CD4-positive, alpha-beta T cell treated with Interleukin-17A for 1 hour (primary cell): Measurements from ENCODE around the gene C4BPB.
"Not testable (repeated sequence)": the region's sequence is repeated elsewhere in the genome, so short reads cannot be mapped to it uniquely, and the experiment has no call there.

ENCODE experiments used
- DNase-seq: peaks from one replicate; pipeline ENCODE4 v3.0.0-alpha.2; 2020

The C4BPB gene

GRCh38 chr1:207088701-207089626, at the start of gene C4BPB:
TSS of gene C4BPB (plus strand) at chr1:207088860. CDS start at chr1:207089532, 672 bp downstream.
- DNase-seq, result peak; percentile 20

DNA sequence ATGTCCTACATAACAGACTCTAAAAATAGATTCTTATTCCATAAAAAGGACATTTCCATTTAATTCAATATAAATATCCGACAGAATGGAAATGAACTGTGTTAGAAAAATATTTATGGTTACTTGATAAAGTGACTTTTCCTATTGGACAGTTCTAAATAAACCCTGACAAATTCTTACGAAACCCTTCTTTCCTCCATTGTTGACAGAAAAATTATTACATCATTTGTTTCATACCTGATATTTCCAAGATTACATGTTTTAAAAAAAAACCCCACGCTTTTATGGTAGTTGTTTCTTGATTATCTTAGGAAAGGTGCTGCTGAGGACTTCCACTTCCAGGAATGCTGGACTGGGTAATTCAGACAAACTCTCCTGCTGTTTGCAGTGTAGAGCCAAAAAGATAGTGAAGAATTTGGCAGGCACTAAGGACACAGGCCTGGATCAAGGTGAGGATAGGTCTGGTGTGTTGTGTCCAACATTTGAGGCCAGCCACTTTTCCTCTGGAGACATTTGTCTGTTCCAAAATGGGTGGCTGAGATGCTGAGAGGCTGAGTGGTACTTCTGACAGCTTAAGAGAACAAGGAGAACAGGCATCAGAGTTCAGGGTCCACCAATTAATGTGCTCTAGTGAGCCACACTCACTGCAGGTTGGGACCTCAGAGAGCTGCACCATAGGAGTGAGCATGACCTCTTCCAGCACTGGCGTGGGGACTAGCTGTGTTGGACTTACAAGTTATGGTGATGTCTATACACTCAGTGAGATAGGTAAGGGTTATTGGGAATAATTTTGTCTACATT, 49.1 kb upstream of the C4BPB start:
- no peak for DNase-seq

GRCh38 chr1:207040181-207040533, 48.5 kb upstream of the C4BPB start:
- no peak for DNase-seq

DNA sequence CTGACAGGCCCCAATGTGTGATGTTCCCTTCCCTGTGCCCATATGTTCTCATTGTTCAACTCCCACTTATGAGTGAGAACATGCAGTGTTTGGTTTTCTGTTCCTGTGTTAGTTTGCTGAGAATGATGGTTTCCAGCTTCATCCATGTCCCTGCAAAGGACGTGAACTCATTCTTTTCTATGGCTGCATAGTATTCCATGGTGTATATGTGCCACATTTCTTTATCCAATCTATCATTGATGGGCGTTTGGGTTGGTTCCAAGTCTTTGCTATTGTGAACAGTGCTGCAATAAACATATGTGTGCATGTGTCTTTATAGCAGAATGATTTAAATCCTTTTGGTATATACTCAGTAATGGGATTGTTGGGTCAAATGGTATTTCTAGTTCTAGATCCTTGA, 47.3 kb upstream of the C4BPB start:
- not testable (repeated sequence) for DNase-seq

DNA sequence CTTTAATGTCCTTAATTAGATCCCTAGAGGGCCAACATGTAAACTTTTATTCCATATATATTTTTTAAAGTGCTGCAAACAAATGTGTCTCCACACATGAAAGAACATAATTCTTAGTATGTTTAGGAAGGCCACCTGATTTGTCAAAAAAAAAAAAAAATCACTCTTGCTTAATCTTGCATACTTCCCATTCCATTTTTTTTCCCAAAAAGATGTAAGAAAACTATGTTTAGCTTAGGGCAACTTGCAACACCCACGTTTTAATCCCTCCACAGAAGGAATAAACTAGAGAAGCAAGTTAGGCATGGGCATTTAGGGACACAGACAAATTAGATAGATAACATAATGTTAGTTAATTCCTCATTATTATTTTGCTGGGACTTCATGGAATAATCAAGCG, 43.2 kb upstream of the C4BPB start:
- no peak for DNase-seq

- no peak for DNase-seq
Observed at GRCh38 chr1:207047505-207047904, 41.2 kb upstream of the C4BPB start.

DNA sequence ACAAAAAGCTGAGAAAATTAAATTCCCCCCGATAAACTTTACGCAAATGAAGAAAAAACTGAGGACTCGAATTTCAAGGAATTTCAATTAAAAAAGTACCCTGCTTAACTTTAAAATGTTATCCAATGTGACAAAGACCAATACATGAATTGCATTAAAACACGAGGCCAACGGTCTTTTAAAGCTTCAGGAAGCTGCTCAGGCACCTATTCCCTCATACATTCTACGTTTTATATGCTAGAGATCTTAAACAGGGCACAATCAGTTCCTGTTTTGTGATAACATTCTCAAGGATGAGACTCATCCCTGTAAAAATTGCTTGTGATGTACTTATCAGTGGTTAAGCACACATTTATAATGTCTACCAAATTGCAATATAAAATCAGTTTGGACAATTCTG, 40.6 kb upstream of the C4BPB start:
- no peak for DNase-seq

GRCh38 chr1:207049054-207049453, 39.6 kb upstream of the C4BPB start:
- DNase-seq, result no peak

DNA sequence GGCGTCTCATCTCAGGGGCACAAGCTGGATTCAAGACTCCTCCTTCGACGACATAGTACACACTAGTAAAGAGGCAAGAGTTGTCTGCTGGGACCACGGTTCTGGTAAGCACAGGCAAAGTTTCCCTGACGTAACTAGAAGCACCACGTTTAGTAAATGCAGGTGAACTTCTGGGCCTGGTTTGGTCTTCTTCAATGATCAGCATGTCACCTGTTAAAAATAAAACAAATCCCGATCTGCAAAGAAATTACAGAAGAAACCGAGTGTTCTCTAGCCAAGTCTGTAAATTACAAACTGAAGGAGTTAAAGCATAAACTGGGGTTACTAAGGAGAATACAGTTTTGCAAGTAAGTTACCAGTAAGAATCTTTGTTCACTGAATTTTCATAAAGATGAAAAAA, 39.1 kb upstream of the C4BPB start:
- DNase-seq, result no peak

- DNase-seq, result peak; percentile 75
Observed at GRCh38 chr1:207049974-207050391, 38.7 kb upstream of the C4BPB start.

DNA sequence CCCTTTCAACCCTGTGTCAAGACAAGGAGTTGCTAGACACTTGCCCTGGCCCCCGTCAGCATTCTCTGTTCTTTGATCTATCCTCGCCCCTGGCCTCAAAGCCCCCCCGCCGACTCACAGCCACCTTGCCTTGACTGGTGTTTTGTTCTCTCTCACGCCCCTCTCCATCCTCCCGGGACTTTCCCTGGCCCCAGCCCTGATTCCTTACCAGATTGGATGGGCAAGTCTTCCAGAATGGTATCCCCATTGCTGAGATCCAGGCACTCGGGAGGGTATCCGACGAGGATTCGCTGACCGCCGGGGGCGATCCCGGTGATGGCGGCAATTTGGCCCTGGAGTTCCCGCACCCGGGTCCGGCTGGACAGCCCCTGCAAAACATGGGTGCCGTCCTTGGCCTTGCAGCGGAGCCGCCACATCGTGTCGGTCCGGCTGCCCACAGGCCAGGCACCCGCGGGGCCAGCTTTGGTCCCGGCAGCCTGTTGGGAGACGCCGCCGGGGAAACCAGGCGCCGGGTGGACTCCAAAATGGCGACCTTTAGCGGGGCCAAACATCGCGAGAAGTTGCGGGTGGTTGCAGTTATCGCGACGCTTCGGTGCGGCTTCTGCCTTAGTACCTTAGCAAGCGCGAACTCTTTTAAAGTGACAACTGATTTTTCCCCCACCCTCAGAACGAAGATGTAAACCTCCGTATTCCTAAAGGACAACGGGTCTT, 38.0 kb upstream of the C4BPB start:
- peak; percentile 93 for DNase-seq

- DNase-seq, result no peak
Observed at GRCh38 chr1:207051191-207051943, 37.3 kb upstream of the C4BPB start, which contains the start of gene YOD1. TSS of gene YOD1 (minus strand) at chr1:207051208. CDS start at chr1:207051030, 178 bp downstream.

DNA sequence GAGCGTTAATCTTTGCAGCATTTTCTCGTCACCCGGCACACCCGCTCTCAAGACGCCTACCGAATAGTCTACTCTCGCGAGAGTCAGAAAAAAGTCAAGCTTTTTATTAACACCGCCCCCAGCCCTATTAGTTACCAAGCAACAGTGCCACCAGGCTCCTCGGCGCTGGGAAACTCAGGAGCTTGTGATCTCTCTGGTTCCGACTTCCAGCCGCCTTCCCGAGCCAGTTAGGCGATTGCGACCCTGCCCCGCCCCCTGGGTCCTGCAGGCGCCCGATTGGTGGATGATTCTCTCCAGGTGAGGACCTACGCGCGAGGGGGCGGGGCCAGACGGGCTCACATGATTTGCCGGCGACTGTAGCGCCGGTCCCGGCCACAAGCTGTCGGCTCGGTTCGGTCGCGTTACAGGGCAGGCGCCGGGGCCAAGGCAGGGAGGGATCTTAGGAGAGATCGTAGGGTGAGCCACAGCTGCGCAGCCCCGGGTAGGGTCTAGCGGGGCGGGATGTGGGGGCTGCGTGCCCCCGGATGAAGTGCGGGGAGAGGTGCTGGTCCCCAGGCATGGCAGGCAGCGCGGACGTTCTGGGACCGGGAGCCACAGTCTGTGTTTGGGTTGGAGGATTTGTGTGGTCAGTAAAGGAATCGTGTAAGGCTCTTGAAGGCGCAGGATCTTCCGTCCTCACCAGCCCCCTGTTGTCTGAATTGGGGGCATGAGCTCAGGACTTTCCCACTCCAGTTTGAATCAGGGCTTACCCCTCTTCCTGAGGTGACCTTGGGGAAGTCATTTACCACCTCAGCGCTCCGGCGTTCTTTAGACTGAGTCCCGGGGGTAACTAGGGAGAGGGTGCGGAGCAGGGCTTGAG, 35.5 kb upstream of the C4BPB start, which contains the start of gene PFKFB2:
PFKFB2 (plus strand) TSS at position 365 of the 859 bp plus-strand sequence. CDS start 1,443 bp downstream, outside the sequence.
- DNase-seq, result peak; percentile 95

DNA sequence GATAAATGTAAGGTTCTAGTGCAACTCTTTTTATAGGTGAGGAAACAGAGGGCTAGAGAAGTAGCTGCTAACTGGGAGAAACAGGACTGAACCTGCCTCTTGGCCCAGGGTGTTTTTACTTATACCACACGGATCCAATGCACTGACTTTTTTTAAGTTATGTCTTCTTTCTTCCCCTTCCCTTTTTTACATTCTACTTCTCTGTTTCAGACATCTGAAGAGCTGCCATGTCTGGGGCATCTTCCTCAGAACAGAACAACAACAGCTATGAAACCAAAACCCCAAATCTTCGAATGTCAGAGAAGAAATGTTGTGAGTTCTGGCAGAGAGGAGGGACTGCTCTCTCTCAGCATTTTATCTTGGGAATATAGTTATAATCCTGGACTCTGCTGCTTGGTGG, 34.2 kb upstream of the C4BPB start:
- no peak for DNase-seq

- no peak for DNase-seq
Observed at GRCh38 chr1:207055386-207056001, 33.2 kb upstream of the C4BPB start.

DNA sequence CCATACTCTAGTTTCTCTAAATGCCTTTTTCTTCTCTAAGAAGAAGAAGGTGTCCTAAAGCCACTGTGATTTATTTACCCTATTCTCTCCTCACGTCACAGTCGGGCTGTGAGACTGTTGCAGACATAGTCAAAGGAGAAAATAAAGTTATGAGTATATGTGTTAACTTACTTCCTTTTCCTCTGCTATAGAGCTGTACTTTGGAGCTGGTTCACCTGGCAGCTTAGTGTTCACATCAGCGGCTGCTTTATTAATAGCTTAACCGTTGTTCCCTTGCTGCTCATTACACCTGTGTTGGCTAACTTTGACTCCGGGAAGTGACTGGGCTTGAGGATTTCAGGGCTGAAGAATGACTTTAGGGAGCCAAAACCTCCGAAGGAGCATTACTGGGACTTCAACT, 32.0 kb upstream of the C4BPB start:
- DNase-seq, result no peak

DNA sequence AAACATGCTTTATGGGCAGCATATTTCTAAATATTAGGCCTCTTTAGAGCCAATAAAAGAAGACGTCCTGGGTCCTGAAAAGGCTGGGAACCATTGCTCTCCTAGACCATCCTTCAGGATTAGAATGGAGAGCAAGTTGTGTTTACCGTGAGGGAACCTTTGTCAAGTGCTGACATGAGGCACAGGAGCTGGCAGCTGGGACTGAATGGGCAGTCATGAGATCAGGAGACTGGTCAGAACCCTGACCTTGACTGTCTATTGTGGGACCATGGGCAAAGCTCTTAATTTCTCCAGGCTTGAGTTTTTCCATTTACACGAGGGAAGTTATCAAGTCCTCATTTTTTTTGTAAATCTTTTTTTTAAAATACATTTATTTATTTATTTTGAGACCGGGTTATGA, 30.4 kb upstream of the C4BPB start:
- no peak for DNase-seq

DNA sequence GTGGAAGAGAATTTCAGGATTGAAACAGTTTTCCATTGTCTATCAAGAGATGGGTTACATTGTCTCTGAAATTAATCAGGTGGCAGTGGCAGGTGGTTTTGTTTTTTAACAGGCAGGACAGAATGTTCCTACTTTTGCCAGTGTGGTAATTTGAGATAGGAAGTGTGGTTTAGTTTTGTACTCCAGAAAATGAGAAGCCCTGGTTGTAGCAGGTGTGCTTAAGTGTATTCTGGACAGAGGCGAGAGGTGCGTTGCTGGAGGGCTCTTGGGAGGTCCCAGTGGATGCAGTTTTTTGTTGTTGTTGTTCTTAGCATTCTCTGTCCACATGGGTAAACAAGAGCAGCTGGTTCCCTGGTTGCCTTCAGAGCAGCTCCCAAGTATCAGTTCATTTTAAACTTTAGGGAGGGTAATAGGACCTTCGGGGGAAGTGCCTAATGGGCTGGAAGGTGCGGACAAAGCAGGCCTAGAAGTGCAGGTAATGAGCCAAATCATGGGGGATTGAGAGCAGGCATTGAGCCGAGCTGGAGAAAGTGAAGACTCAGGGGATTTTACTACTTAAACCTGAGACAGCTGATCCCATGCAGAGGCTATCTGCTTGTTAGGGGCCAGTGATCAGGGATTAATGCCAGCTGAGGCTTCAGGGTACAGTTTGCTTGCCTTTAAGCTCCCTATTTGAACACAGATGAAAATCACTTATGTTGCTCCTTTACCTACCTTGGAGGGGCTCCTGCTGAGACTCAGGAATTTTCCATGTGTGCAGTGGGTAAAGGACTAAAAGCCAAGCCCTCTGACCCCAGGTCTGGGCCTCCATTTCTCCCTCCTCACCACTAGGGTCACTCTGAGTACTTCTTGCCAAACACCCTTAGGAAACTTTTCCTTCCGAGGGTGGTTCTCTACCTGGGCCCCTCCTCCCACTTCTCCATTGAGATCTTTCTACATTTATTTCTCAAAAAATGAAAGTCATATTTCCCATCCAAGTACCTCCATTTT, 29.5 kb upstream of the C4BPB start:
- no peak for DNase-seq

DNA sequence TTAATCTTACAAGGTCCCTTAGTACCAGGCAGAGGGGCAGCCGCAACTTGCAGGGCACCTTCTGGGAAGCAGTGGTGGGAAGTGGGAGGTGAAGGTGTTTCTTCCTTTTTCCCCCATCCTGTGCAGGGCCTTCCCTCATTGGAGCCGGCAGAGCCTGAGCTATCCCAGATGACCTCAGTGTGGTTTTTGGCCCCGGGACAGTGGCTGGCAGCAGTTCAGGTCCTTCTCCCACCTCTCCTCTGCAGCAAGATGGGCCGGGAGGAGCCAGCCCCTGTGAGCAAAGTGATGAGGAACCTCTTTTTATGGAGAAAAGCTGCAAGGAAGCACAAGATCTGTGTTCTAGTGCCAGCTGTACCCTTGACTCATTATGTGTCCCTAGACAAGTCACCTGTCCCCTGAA, 28.8 kb upstream of the C4BPB start:
- no peak for DNase-seq

GRCh38 chr1:207060596-207060995, 28.1 kb upstream of the C4BPB start:
- DNase-seq, result no peak
